OCI-LY3 (cell line): Measurements from ENCODE around the gene TTLL11.

ENCODE experiments used
- H2AFZ ChIP-seq: fragments of 200-600, 300-600 bp; shearing (Covaris generic); 2 replicates; pipeline ENCODE4 v1.6.0; 2014; ENCODE audit warnings: antibody characterized with exemption, low read depth, low read length
- H3K27ac ChIP-seq: fragments of 200-600, 300-600 bp; sonication (generic); 2 replicates; pipeline ENCODE4 v1.5.1; 2014; ENCODE audit warnings: mild to moderate bottlenecking, low read length, moderate library complexity, mixed read lengths
- H3K27me3 ChIP-seq: fragments of 200-600, 300-600 bp; sonication (generic); 2 replicates; pipeline ENCODE4 v1.6.1; 2014; ENCODE audit warnings: low read depth, low read length, mixed read lengths
- H3K36me3 ChIP-seq: fragments of 200-600, 300-600 bp; sonication (generic); replicated peaks from 2 replicates; pipeline ENCODE3; 2014; ENCODE audit warnings: low read depth, low read length, mixed read lengths
- H3K4me1 ChIP-seq: fragments of 300-600, 200-600 bp; sonication (generic); 2 replicates; pipeline ENCODE4 v1.6.1; 2014; ENCODE audit warnings: low read length, mixed read lengths
- H3K4me2 ChIP-seq: fragments of 200-600, 300-600 bp; sonication (generic); 2 replicates; pipeline ENCODE4 v1.6.1; 2014; ENCODE audit warnings: low read length, mixed read lengths
- H3K4me3 ChIP-seq: fragments of 300-600, 200-600 bp; sonication (generic); 2 replicates; pipeline ENCODE4 v1.5.1; 2014; ENCODE audit warnings: antibody characterized with exemption, mild to moderate bottlenecking, low read length, moderate library complexity
- H3K79me2 ChIP-seq: fragments of 300-600, 200-600 bp; shearing (Covaris generic); 2 replicates; pipeline ENCODE4 v1.6.1; 2014; ENCODE audit warnings: mild to moderate bottlenecking, low read length, mixed read lengths
- H3K9ac ChIP-seq: fragments of 300-600, 200-600 bp; shearing (Covaris generic); 2 replicates; pipeline ENCODE4 v1.6.0; 2014; ENCODE audit warnings: mild to moderate bottlenecking, low read length, moderate library complexity
- H3K9me3 ChIP-seq: fragments of 200-600, 300-600 bp; shearing (Covaris generic); 2 replicates; pipeline ENCODE4 v1.6.1; 2014; ENCODE audit warnings: low read length, mixed read lengths; ENCODE audit not compliant: insufficient read depth
- H4K20me1 ChIP-seq: fragments of 200-600, 300-600 bp; sonication (generic); 2 replicates; pipeline ENCODE4 v1.6.1; 2016; ENCODE audit warnings: low read length, mixed read lengths; ENCODE audit not compliant: insufficient read depth
- EZH2phosphoT487 ChIP-seq: fragments of 200-600 bp; shearing (Covaris generic); IDR thresholded peaks from 2 replicates; pipeline ENCODE4 v1.6.1; 2018; ENCODE audit warnings: antibody characterized with exemption, mixed run types, low read depth
- TF ChIP-seq, protein P1 (sequence below): fragments of 200-600, 300-600 bp; sonication (generic); IDR thresholded peaks from 2 replicates; pipeline ENCODE4 v1.5.1; 2014; ENCODE audit warnings: antibody characterized with exemption, low read length, low read depth

Gene TTLL11

DNA sequence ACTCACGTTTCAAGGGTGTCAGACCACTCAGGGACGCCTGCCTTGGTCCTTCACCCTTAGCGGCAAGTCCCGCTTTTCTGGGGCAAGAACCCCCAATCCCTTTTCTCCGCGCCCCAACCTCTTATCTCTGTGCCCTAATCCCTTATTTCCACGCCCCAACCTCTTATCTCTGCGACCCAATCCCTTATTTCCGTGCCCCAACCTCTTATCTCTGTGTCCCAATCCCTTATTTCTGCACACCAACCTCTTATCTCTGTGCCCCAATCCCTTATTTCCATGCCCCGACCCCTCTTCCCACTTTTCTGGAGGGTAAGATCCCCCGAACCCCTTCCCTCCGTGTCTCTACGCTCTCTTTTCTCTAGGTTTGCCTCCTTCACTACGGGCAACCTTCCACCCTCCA, 302.3 kb downstream of the TTLL11 start:
- Histone ChIP-seq H4K20me1 (no peaks in the 10 kb centered on the region), H3K9me3 (no peaks in the 10 kb centered on the region), H3K27ac (no peak overlapping the region), H3K27me3 (peaks cover 10% of the 10 kb centered on the region), H2AFZ (no peak overlapping the region), H3K4me2 (no peak overlapping the region), H3K9ac (no peak overlapping the region), H3K4me3 (no peak overlapping the region), H3K36me3 (no peaks in the 10 kb centered on the region), H3K4me1 (no peaks in the 10 kb centered on the region), H3K79me2 (no peaks in the 10 kb centered on the region)
- TF ChIP-seq, protein P1, sequence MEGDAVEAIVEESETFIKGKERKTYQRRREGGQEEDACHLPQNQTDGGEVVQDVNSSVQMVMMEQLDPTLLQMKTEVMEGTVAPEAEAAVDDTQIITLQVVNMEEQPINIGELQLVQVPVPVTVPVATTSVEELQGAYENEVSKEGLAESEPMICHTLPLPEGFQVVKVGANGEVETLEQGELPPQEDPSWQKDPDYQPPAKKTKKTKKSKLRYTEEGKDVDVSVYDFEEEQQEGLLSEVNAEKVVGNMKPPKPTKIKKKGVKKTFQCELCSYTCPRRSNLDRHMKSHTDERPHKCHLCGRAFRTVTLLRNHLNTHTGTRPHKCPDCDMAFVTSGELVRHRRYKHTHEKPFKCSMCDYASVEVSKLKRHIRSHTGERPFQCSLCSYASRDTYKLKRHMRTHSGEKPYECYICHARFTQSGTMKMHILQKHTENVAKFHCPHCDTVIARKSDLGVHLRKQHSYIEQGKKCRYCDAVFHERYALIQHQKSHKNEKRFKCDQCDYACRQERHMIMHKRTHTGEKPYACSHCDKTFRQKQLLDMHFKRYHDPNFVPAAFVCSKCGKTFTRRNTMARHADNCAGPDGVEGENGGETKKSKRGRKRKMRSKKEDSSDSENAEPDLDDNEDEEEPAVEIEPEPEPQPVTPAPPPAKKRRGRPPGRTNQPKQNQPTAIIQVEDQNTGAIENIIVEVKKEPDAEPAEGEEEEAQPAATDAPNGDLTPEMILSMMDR: no peak
- no peak for TF ChIP-seq EZH2phosphoT487

DNA sequence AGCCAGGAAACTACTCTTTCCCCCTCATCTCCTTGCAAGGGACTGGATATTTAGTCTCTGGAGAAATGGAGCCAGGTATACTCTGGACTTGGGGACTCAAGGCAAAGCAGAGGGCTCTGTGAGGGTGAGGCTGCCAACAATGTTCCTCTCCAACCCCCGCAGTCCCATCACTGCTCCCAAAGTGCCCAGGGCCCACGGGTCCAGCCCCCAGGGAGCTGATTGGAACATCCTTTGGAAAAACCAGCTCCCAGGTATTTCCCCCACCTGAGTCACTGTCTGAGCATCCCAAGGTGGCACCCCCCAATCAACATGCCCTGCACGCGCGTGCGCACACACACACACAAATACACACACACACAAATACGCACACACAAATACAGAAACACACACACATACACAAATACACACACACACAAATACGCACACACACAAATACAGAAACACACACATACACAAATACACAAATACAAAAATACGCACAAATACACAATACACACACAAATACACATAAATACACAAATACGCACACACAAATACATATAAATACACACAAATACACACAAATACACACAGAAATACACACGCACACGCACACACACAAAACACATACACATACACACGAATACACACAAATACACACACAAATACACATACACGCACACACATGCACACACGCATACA, 304.3 kb downstream of the TTLL11 start:
- Histone ChIP-seq H3K27ac (no peak overlapping the region), H2AFZ (no peak overlapping the region), H3K79me2 (no peaks in the 10 kb centered on the region), H3K27me3 (peaks cover 10% of the 10 kb centered on the region), H3K4me1 (no peaks in the 10 kb centered on the region), H3K9ac (no peak overlapping the region), H3K36me3 (no peaks in the 10 kb centered on the region), H3K4me3 (no peak overlapping the region), H4K20me1 (no peaks in the 10 kb centered on the region), H3K4me2 (no peak overlapping the region), H3K9me3 (no peaks in the 10 kb centered on the region)
- TF ChIP-seq, protein P1: no peak
- TF ChIP-seq EZH2phosphoT487: no peak

DNA sequence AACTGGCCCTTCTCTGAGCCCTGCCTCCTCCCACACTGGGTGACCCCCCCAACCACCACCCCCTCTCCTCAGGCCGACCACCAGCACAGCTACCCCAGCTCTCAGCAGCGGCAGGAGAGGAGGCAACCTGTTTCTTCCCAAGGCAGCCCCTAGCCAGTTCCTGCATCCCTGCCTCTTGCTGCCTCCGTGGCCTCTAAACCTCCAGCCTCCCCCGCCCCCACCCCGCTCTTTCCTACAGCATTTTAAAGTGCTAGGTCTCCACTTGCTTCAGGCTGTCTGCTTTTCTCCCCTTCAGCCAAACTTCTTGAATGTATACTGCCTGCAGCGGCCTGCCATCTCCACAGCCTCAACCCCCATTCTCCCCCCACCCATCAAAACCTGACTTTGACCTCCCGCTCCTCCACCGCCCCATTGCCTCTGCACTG, 306.1 kb downstream of the TTLL11 start:
- H3K36me3 ChIP-seq: no peaks in the 10 kb centered on the region
- H3K4me3 ChIP-seq: no peak overlapping the region
- no peak overlapping the region for H3K4me2 ChIP-seq
- peaks cover 10% of the 10 kb centered on the region for H3K27me3 ChIP-seq
- H3K9ac ChIP-seq: no peak overlapping the region
- no peak overlapping the region for H2AFZ ChIP-seq
- H3K27ac ChIP-seq: no peak overlapping the region
- H3K79me2 ChIP-seq: no peaks in the 10 kb centered on the region
- H3K4me1 ChIP-seq: no peaks in the 10 kb centered on the region
- TF ChIP-seq, protein P1: no peak
- no peak for TF ChIP-seq EZH2phosphoT487
- no peaks in the 10 kb centered on the region for H4K20me1 ChIP-seq
- H3K9me3 ChIP-seq: no peaks in the 10 kb centered on the region

DNA sequence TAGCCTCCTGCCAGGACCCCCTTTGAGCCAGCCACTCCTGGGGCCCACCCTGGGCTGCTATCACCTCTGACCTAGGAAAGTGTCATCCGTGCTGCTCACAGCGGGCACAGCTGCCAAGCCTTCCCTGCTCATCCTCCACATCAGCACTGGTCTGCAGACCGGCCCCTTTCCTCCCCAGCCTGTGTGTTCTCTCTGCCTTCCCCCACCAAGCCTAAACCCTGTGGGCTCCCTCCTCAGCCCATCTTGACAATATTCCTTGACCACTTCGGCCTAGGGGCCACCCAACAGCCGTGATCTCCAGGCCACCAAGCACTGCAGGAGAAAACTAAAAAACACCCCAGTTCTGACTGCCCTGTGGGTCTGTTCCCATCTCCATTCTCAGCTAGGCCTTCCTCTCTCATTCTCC, 306.6 kb downstream of the TTLL11 start:
- Histone ChIP-seq H3K9me3 (no peaks in the 10 kb centered on the region), H3K36me3 (no peaks in the 10 kb centered on the region), H3K4me3 (no peak overlapping the region), H3K9ac (no peak overlapping the region), H3K4me1 (no peaks in the 10 kb centered on the region), H3K4me2 (no peak overlapping the region), H3K79me2 (no peaks in the 10 kb centered on the region), H3K27me3 (peaks cover 10% of the 10 kb centered on the region), H2AFZ (no peak overlapping the region), H3K27ac (no peak overlapping the region), H4K20me1 (no peaks in the 10 kb centered on the region)
- TF ChIP-seq EZH2phosphoT487: no peak
- TF ChIP-seq, protein P1: no peak
